K562 (cell line): ENCODE data around the gene BCAS3. TPM values are rescaled to one million over a fixed set of nuclear protein-coding genes. Genes with fewer than 3 reads are reported as not detected.

Experiments used
- ATAC-seq: fragments of 200-7000 bp; cut with Tn5 transposase; 3 replicates; pipeline ENCODE4 v1.9.1; 2020; ENCODE audit warnings: moderate library complexity
- BruUV-seq: library from RNA; stranded (reverse); fragments of 400-500 nt; replicated peaks from 2 replicates; lab custom pipeline; 2021; lab: Mats Ljungman, UMichigan
- CTCF ChIA-PET: fragments of 300-600 bp; formaldehyde crosslinking; extraction: SDS; loops from one replicate; lab custom pipeline; 2021; ENCODE audit warnings: low intra/inter-chr PET ratio; lab: Yijun Ruan, JAX
- POLR2A ChIA-PET: fragments of 300-600, 350-650 bp; sonication (Branson Sonifier 250); formaldehyde crosslinking; extraction: SDS; loops from one replicate; lab custom pipeline; 2021; ENCODE audit warnings: antibody characterized with exemption, inconsistent platforms; lab: Yijun Ruan, JAX
- DNase-seq, 4 experiments: peaks; one replicate each; pipeline versions ENCODE4 v3.0.0 to v3.0.0-alpha.2; 2011 to 2018; ENCODE audit warnings: low spot score in 3 of 4, mixed read lengths in 3 of 4; ENCODE audit errors: extremely low read depth in 1 of 4
- FAIRE-seq: peaks from 2 replicates; lab custom pipeline; 2011; peaks lifted over from hg19 to GRCh38; lab: Jason Lieb, UNC
- H2AFZ ChIP-seq: 2 replicates; pipeline ENCODE4 v1.6.0; 2011; ENCODE audit warnings: low read depth, low read length, control low read depth, inconsistent platforms
- H3K27ac ChIP-seq: fragments of 200-600 bp; 3 replicates; pipeline ENCODE4 v1.8.0; 2011; ENCODE audit warnings: low read depth, mild to moderate bottlenecking, control low read depth, inconsistent platforms, low read length, moderate library complexity, mixed read lengths; ENCODE audit errors: extremely low read depth
- H3K27me3 ChIP-seq, 2 experiments: fragments of 300-600 bp in 1 of 2; 2 replicates in 1 of 2; 3 replicates in 1 of 2; pipeline versions ENCODE4 v1.6.0 to v1.8.0; 2011; ENCODE audit warnings: inconsistent platforms in 2 of 2, low read length in 2 of 2, mild to moderate bottlenecking in 1 of 2, mixed read lengths in 1 of 2, moderate library complexity in 1 of 2; ENCODE audit not compliant: control insufficient read depth in 2 of 2, insufficient read depth in 2 of 2
- H3K36me3 ChIP-seq: fragments of 300-600 bp; 3 replicates; pipeline ENCODE4 v1.8.0; 2011; ENCODE audit warnings: mild to moderate bottlenecking, low read length, inconsistent platforms; ENCODE audit not compliant: control insufficient read depth, insufficient read depth
- H3K4me1 ChIP-seq, 2 experiments: fragments of 200-600 bp in 1 of 2; replicated peaks in 1 of 2; 2 replicates in 1 of 2; 3 replicates in 1 of 2; pipeline versions ENCODE4 v1.5.1 to v1.8.0; 2011; ENCODE audit warnings: inconsistent platforms in 2 of 2, low read length in 2 of 2, mild to moderate bottlenecking in 1 of 2, mixed read lengths in 1 of 2, moderate library complexity in 1 of 2; ENCODE audit not compliant: control insufficient read depth in 2 of 2, insufficient read depth in 2 of 2
- H3K4me2 ChIP-seq: 2 replicates; pipeline ENCODE4 v1.6.1; 2011; ENCODE audit warnings: low read length, control low read depth, inconsistent platforms, mixed read lengths; ENCODE audit not compliant: insufficient read depth
- H3K4me3 ChIP-seq: fragments of 200-600 bp; sonication (generic), shearing (Covaris generic); 2 replicates; pipeline ENCODE4 v1.5.1; 2016; ENCODE audit warnings: control low read depth, inconsistent platforms
- H3K79me2 ChIP-seq: fragments of 200-600 bp; 3 replicates; pipeline ENCODE4 v1.8.0; 2011; ENCODE audit warnings: low read length, inconsistent platforms; ENCODE audit not compliant: control insufficient read depth, insufficient read depth
- H3K9ac ChIP-seq, 2 experiments: 2 replicates each; pipeline versions ENCODE4 v1.6.0 to v1.6.1; 2011; ENCODE audit warnings: low read depth in 2 of 2, low read length in 2 of 2, control low read depth in 1 of 2, inconsistent platforms in 1 of 2, mild to moderate bottlenecking in 1 of 2, mixed read lengths in 1 of 2; ENCODE audit not compliant: insufficient read depth in 1 of 2
- H3K9me1 ChIP-seq: one replicate; pipeline ENCODE4 v1.6.0; 2011; ENCODE audit warnings: inconsistent platforms, mild to moderate bottlenecking, low read length, moderate library complexity; ENCODE audit not compliant: control insufficient read depth, insufficient read depth
- H3K9me3 ChIP-seq: replicated peaks from 2 replicates; pipeline ENCODE4 v1.5.1; 2011; ENCODE audit warnings: low read depth, low read length, inconsistent platforms; ENCODE audit not compliant: control insufficient read depth, insufficient read depth
- H4K20me1 ChIP-seq: replicated peaks from 2 replicates; pipeline ENCODE4 v1.6.1; 2011; ENCODE audit warnings: low read length, inconsistent platforms, mixed read lengths; ENCODE audit not compliant: control insufficient read depth, insufficient read depth
- CBX3 ChIP-seq, 2 experiments: IDR thresholded peaks; 1 replicate in 1 of 2; 2 replicates in 1 of 2; pipeline ENCODE4 v1.6.1; 2012; ENCODE audit warnings: inconsistent platforms in 2 of 2, low read length in 2 of 2, borderline replicate concordance in 1 of 2, control low read depth in 1 of 2
- KDM5B ChIP-seq: fragments of 200-600 bp; sonication (generic); IDR thresholded peaks from 2 replicates; pipeline ENCODE4 v1.6.1; 2012; ENCODE audit warnings: low read depth, mild to moderate bottlenecking, moderate library complexity, low read length, control low read depth, inconsistent platforms; ENCODE audit not compliant: insufficient replicate concordance
- KLF1 ChIP-seq: fragments of 450-650 bp; IDR thresholded peaks from 2 replicates; pipeline ENCODE4 v1.6.1; 2016; ENCODE audit warnings: missing genetic modification characterization, missing compliant biosample characterization
- MED1 ChIP-seq: sonication (generic); formaldehyde crosslinking; IDR thresholded peaks from 2 replicates; pipeline ENCODE4 v1.8.1; 2023; ENCODE audit warnings: missing genetic modification reagents, borderline replicate concordance
- ZNF121 ChIP-seq: sonication (generic); formaldehyde crosslinking; conservative IDR thresholded peaks from 2 replicates; pipeline ENCODE4 v1.8.0; 2022; ENCODE audit warnings: missing genetic modification reagents
- ZNF316 ChIP-seq: fragments of 450-650 bp; IDR thresholded peaks from 2 replicates; pipeline ENCODE4 v1.6.1; 2016
- WGBS: fragments of 100-300 bp; shearing (Covaris generic); methylation state at CpG from one replicate; pipeline ENCODE4 v1.1.6; 2016; ENCODE audit warnings: low coverage, mixed read lengths; ENCODE audit not compliant: insufficient coverage; ENCODE audit errors: missing lambda C conversion rate; 5-methylcytosine and 5-hydroxymethylcytosine counted together
- in situ Hi-C: fragments of 300-500 bp; cut with MboI; formaldehyde crosslinking; loops from 4 replicates; pipeline ENCODE4 v1.15.0; 2018; ENCODE audit warnings: inconsistent platforms, mixed read lengths
- intact Hi-C: fragments of 100-400 bp; cut with micrococcal nuclease; formaldehyde crosslinking; loops from 2 replicates; pipeline ENCODE4 v1.14.2; 2022
- polyA plus RNA-seq, 8 experiments: library from polyadenylated mRNA; depleted of rRNA in 4 of 8; stranded (reverse) in 5 of 8; unstranded in 3 of 8; fragments of >200 nt; fragmentation: Nextera tagmentation in 2 of 8; fragmentation: Illumina TruSeq in 1 of 8; extraction: Ambion mirVana in 2 of 8; extraction: Trizol in 1 of 8; gene quantifications; 2 replicates each; pipeline versions ENCODE4 v1.2.1 to v1.2.3, GENCODE V29; 2011 to 2014; ENCODE audit warnings: inconsistent platforms in 1 of 8, missing spikeins in 1 of 8
- total RNA-seq, 7 experiments: library from RNA; depleted of rRNA in 6 of 7; stranded (reverse); fragments of >200 nt in 6 of 7; fragmentation: Illumina TruSeq in 2 of 7; extraction: Trizol in 2 of 7; gene quantifications; 2 replicates each; pipeline versions ENCODE4 v1.2.1 to v1.2.3, GENCODE V29; 2011 to 2021; ENCODE audit warnings: low replicate concordance in 1 of 7
- TF ChIP-seq, protein P1 (sequence below): fragments of 250-450 bp; sonication (Bioruptor Pico); IDR thresholded peaks from 2 replicates; pipeline ENCODE4 v1.8.0; 2021; ENCODE audit warnings: borderline replicate concordance, mild to moderate bottlenecking, moderate library complexity; ENCODE audit not compliant: poor library complexity, severe bottlenecking
- TF ChIP-seq, protein P2 (sequence below): fragments of 250-450 bp; sonication (Bioruptor Pico); IDR thresholded peaks from 2 replicates; pipeline ENCODE4 v1.5.0; 2021; ENCODE audit warnings: mild to moderate bottlenecking, moderate library complexity

Gene BCAS3
- total and polyA plus RNA-seq, 9 of the 15 experiments (the other 6 are each of a cell fraction or from before 2014, with no cell fraction given), result 1.9 to 5.5 (median 3.5) TPM

DNA sequence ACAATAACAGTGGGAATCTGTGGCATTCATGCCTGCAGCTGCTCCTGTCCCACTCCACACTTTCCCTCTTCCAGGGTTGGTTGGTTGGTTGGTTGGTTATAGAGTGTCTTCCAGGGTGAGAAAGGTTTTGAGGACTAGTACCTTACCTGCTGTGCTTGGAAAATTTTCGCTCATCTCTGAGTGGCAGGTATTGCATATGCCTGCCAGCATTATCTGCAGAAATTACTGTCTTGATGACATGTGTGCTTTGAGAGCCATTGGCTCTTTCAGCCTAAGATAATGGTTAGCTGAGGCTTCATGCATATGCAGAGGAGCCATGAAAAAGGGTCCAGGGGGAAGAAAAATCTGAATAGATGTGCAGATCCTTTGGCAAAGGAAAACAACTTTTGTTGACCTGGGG, 131.8 kb downstream of the BCAS3 start:
- in situ Hi-C loops, result no loop called here

More for the DNA sequence above, 131.8 kb downstream of the BCAS3 start:
- Histone ChIP-seq H3K9me1 (no peaks in the 10 kb centered on the region), H4K20me1 (no peaks in the 10 kb centered on the region), H3K36me3 (no peaks in the 10 kb centered on the region), H3K79me2 (no peaks in the 10 kb centered on the region), H3K4me2 (no peak overlapping the region), H3K4me3 (no peak overlapping the region), H3K27me3 (peaks cover 0 to 4% of the 10 kb centered on the region in 2 experiments; a peak in 2 of 5 replicates), H3K27ac (no peak overlapping the region), H3K9me3 (no peaks in the 10 kb centered on the region), H2AFZ (no peak overlapping the region), H3K9ac (no peak overlapping the region), H3K4me1 (no peaks in the 10 kb centered on the region)
- ATAC-seq (no peak), DNase-seq (no peak), FAIRE-seq (no peak)
- ChIA-PET CTCF (no interaction called here), POLR2A (no interaction called here)
- WGBS, result 0% methylated on average over 1 of the region's 1 CpG
- no TSS peak for BruUV-seq
- intact Hi-C loops, result no loop called here
- TF ChIP-seq CBX3 (IDR thresholded peaks at IDR 0.05; ENCODE audit: borderline replicate concordance in 1 of 2, low read length in 2 of 2) (no peak), KDM5B (no peak), MED1 (no peak), ZNF316 (no peak), KLF1 (tag) (no peak), ZNF121 (CRISPR knock-in tag) (no peak)
- TF ChIP-seq, protein P1, sequence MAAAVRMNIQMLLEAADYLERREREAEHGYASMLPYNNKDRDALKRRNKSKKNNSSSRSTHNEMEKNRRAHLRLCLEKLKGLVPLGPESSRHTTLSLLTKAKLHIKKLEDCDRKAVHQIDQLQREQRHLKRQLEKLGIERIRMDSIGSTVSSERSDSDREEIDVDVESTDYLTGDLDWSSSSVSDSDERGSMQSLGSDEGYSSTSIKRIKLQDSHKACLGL, result no peak
- TF ChIP-seq, protein P2, sequence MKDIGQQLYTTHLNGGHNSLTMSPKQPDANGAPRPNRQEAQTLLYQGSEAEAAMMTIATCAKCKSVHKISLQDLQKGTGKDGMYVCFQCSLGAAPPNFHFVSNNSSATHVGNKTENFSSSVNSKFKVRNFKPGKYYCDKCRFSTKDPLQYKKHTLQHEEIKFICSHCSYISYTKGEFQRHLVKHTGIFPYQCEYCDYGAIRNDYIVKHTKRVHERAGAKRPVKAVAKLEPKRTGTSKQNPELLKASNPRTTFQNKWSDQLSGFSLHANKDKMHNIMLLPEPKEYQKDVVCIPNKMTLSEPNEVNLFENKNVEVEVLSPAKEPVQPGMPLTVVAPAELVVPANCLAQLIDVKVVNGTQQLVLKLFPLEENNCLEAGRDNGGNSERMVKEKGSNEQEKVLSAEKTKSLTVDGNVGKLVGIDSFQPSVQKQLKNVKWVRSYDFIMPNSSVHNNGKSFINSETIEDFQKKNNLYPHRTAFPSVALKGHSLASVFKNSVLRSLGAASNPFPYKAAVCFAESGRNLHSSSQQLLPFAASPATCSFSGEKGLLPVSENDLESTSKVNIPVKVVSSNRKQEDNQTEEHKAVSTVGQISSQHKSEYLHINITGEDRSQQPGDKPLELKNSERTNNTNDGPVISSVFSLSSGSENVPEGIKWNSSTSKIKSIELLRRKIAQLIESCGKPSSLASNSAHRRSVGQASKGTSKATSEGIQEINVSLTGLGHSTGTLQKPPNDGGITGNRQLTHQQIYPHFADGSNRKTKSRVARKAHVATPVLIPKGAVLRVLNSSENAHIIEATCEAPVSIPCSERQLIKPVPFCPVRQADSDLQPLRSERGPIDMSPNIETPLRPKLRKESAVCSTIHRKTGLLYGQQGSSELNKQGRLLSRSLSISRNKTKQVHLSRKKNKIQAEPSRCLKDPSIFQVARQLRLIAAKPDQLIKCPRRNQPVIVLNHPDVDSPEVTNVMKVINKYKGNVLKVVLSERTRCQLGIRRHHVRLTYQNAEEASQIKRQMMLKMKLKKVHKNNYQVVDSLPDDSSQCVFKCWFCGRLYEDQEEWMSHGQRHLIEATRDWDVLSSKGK (CRISPR knock-in tag), result no peak
